Hippocampal formation (tissue), 2 donors: ENCODE measurements around the gene CHN1.

Experiments used
- DNase-seq, 2 donors: peaks; one replicate each; lab custom pipeline; 2025; lab: John Stamatoyannopoulos, UW

Gene CHN1

DNA sequence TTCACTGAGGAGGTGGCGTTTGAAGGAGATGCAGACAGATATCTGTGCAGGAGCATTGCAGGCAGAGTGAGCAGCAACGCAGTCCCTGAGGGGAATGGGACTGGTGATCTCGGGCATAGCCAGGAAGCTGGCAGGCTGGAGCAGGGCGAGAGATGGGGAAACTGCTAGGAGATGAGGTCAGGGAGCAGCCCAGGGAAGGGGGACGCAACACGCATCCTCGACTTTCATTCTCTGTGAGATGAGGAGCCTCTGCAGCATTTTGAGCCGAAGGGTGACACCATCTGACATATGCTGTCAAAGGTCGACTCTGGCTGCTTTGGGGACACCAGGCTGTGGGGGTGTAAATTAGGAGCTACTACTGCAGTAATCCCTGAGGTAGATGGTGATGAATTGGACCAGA, 236.6 kb downstream of the CHN1 start:
- no peak for DNase-seq

DNA sequence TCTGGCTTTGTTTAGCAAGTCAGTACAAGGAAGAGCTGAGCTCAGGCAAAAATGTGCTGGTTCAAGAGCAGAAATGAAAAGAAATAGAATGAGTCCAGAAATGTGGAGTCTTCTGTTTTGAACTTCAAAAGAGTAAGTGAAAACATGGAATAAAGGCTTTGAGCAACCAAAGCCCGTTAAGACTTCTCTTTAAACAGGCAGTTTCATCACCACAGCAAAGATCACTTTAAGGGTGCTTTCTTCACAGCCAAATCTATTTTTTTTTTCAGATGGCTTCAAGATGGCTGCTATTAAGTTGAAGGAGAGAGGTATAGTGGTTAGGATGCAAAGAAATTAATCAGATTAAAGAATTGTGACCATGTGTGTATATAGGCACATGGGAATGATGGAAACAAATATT, 238.9 kb downstream of the CHN1 start:
- no peak for DNase-seq

DNA sequence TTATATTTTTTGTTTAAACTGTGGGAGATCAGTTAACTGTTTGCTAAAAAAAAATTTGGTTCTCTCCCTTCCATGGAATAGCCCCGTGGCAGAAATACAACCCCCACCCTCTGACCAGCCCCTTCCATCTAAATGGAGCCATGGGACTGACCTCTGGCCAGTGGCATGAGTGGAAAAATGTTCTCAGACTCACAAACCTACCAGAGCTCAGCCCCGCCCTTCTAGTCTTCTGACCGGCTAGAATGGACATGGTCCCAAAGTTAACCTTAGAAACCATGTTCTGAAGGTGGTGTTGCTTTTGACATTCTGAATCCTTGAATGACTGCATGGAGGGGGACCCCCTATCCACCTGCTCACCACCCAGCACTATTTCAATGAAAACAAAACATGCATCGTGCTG, 239.6 kb downstream of the CHN1 start:
- DNase-seq = no peak

DNA sequence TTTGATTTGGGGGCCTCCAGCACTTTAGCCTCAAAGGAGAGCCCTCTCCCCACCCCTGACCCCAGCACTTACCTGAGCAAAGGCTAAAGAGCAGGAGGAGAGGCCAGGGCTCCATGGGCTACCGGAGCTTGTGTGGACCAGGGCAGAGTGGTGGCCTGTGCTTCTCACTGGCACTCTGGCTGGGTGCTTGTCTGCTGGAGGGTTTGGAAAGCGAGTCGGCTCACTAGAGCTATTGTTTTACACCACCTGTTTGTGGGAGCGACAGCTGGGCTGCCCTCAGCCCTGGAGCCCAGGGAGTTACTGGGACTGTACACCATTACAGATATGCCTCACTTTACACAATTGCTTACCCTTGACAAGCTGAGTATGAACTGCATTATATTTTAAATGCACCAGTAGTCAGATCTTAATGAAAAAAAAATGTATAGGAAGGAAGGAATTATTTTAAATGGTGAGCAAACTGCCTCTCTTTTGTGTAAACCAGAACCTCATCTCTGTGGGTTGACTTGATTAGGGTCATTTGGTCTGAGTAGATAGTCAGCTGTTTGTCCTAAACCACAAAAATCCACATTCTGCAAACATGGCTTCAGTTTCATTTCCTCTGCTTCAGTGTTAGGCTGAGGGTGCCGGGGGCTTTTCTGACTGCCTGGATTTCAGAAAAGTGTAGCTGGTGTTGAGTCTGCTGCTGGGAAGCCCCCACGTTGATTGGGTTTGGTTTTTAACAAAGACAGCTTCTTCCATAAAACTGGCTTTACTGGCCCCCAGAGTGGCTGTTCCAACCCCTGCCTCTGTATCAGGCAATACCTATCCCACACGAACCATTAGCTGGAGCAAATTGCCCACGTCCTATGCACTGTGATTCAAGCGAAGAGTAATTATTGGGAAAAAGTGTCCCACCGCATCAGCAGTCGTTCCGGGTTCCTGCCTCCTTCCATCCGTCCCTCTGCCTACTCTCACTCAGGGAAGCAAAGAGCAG, 240.6 kb downstream of the CHN1 start, which contains the start of gene CHRNA1:
TSS of gene CHRNA1 (minus strand) at position 193 of the 976 bp plus-strand sequence. CDS start at position 115, 78 bp downstream.
- no peak for DNase-seq

DNA sequence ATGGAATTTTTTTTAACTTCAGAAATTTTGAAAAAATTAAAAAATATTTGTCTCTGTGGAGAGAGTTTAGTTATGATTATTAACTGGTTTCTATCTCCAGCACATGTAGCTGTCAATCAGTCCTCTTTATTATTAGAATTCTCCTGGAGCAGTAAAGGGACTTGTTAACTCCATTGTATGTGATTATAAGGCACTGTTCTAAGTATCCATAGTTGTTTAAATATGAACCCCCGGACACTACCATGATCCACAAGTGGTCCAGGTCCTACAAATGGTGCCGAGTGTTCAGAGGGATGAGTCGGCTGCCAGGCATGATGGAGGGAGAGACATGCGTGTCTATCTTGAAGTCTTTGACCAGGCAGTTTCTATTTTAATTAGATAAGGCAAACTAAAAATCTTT, 241.4 kb downstream of the CHN1 start:
- DNase-seq = no peak

DNA sequence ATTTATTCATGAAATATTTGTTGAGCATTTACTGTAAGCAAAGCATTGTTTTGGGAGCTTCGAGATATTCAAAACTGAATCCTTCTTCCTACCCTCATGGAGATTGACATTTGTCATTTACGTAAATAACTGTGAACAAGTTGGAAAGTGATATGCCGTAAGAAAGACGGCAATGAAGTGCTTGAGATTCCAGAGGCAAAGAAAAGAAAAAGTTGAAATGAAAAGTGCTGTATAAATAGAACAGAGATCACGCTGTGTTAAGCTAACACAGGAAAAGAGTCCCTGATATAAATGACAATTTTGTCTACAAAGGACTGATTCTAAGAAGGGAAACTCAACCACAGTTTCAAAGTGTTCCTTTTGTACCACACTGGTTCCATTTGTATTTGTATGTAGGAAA, 242.7 kb downstream of the CHN1 start:
- DNase-seq = no peak

DNA sequence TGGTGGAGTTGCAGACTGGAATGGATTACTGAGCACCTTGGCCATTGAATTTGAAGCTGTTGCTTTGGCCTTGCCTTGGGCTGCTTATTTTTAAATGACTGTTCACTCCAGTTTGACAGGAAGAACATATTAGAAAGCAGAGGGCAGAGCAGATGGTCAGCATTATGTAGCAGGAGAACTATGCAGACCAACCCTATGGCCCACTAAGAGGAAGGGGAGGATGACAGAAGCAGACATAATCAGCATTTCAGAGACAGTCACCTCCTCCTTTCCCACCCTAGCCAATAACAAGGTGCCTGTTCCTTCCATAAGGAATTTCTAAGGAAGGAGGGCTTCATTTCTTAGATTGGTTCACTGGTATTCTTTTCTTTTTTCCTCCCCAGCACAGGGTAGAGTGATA, 243.3 kb downstream of the CHN1 start:
- DNase-seq = no peak

DNA sequence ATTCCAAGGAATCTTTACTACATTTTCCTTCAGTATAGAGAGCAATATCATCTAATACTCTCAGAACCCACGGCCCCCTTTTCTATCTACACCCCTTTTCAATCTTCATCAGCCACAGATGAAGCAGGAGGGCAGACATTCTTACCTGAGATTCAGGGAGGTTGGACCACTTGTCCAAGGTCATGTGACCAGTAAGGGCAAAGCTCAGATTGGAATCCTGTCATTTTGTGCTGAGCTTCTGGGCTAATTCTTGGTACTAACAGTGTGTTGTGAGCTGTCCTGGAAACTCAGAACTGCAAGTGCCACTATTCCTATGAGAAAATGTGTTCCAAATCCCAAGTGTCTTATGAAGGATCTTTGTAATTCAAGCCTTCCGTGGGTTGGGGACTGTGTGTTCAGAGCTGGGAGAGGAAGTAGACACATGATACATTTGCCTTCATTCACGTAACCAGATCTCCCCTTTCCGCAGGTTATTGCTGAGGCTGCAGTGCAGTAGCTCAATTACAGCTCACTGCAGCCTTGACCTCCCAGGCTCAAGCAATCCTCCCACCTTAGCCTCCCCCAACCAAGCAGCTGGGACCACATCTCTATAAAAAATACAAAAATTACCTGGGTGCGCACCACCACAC, 244.2 kb downstream of the CHN1 start:
- DNase-seq = no peak

DNA sequence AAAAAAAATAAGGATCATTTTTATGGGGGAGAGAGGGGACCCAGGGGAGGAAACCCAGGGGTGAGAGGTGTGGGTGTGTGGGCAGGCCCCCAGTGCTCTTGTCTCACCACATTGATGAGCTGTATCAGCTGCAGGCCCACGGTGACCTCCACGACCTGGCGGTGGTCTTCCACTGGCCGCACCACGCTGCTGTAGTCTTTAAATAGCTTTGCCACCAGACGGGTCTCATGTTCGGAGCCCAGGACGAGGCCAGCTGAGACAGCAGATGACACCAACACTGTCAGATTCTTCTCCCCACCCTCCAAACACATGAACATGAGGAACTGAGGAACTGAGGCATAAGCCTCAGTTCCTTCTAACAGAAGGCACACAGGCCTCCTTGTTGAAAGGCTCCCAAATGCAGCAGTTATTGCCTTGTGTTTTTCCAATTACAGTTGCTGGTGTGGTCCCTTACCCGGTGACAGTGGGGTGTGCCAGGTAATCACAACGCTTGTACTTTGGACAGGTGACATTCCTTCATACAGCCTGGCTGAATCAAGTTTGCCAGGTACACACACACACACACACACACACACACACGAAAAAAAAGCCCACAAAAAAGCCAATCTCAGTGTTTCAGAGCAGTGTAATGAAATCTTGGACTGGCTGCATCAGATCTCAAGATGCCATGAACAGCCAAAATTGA, 245.7 kb downstream of the CHN1 start:
- no peak for DNase-seq

DNA sequence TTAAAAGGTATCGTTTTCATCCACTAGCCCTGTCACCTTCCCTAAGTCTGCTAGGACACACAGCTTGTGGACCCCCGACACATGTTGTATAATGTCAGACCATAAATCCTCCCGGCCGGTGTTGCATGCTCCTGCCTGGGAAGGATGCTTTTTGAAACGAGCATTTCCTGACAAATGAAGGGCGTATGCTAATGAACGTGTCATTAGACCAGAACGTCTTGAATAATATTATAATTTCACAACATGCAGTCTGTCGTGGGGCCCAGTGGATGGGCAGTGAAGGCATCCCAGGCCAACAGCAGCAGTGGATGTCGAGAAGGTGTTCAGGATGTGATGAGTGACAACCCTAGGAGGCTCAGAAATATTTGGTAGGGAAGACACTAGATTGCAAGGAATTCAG, 248.4 kb downstream of the CHN1 start:
- DNase-seq = no peak

DNA sequence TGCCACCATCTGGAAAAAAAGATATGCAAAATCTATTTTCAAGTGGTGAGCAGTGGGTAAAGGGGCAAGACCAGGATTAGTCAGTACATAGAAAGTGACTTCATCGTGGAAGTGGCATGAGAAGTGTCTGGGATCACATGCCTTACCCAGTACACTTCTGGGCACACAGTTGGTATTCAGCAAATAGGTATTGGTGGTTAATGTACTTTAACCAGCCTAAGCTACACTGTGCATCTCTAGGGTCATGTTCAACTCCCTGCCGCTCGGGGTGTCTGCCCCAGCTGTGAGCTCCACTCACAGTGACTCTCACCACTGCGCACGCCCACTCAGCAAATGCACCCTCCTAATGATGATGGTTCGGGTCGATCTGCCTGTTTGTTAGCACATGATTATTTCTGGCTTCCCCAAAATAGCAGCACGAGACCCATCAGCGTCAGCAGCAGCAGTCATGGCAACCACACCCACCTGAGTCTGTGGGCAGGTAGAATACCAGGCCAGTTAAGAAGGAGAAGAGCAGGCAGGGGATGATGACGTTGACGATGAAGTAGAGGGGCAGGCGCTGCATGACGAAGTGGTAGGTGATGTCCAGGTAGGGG, 252.0 kb downstream of the CHN1 start:
- DNase-seq = no peak

DNA sequence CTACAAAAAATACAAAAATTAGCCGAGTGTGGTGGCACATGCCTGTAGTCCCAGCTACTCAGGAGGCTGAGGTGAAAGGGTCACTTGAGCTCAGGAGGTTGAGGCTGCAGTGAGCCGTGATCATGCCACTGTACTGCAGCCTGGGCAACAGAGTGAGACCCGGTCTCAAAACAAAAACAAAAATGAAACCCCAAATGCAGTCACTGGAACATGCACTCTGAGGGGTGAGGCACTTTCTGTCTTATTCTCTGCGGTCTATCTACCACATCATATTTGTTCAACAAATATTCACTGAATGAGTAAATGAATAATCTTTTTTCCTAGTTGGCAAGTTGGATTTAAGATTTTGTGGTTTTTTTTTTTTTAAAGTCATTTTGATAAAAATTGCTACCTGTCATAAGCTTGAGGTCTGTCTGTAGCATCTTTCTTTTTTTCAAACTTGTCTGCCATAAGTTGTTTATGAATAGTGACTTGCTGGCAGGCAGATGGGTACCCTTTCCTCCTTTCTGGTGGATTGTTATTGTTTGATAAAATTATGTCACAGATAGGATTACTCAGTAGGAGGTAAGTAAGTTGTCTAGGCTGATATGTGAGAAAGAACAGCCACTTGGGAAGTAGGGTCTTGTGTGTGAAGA, 252.7 kb downstream of the CHN1 start:
- no peak for DNase-seq

DNA sequence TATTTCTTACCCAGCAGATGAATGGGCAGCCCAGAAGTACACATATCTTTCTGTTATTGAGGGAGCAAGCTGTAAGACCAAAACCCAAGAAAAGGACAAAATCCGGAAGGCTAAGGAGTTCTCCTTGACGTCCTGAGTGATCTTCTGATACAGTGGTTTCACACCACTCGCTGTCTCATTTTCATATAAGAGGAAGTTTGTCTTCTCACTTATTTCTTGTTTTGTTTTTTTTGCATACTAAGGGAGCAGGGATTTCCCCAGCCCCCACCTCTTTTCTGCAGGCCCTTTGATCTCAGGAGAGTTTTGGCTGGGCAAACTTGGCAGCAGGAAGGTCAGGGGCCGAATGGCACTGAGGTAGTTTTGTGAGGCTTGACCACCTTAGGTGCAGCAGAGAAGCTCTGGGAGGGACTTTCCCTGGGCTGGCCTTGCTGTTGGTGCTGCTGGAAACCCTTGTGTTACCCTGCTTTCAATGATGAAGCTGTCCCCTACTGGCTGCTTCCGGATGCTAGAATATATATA, 254.2 kb downstream of the CHN1 start:
- no peak for DNase-seq

DNA sequence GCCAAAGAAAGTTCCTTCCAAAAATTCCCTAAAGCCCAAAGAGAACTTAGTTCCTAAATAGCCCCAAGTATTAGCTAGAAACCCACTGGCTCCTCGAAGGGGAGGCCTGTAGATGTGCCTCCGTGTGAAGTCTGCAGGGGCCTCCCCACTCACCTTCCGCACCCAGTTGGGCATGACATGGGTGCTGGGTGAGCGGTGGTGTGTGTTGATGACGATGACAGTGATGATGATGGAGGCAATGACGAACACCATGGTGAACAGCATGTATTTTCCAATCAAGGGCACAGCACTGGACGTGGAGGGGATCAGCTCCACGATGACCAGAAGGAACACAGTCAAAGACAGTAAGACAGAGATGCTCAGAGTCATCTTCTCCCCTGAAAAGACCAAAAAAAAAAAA, 255.4 kb downstream of the CHN1 start:
- DNase-seq = no peak

DNA sequence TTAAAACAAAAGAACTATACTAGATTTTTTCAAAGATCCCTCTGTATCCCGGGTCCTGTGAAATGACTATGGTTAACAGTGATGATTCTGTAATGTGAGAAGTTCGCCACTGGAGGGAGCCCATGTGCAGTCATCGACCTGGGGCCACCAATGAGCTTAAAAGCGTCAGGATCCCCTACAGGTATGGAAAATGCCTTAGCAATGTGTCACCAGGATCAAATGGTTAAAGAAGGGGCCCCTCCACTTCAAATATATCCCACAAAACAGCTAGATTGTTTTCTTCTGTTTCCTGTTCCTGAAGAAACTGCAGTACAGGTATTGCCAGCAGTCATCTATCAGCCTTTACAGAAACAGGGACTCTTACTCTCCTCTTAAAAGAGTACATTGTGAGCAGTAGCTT, 256.2 kb downstream of the CHN1 start:
- peak; percentile 23 to 57 for DNase-seq
